Measurements from ENCODE around the gene CCDC188. TPM values are rescaled to one million over a fixed set of nuclear protein-coding genes. Genes with fewer than 3 reads are reported as not detected.

Gene CCDC188
- total RNA-seq, 1 experiment from 2014 or later = not detected

DNA sequence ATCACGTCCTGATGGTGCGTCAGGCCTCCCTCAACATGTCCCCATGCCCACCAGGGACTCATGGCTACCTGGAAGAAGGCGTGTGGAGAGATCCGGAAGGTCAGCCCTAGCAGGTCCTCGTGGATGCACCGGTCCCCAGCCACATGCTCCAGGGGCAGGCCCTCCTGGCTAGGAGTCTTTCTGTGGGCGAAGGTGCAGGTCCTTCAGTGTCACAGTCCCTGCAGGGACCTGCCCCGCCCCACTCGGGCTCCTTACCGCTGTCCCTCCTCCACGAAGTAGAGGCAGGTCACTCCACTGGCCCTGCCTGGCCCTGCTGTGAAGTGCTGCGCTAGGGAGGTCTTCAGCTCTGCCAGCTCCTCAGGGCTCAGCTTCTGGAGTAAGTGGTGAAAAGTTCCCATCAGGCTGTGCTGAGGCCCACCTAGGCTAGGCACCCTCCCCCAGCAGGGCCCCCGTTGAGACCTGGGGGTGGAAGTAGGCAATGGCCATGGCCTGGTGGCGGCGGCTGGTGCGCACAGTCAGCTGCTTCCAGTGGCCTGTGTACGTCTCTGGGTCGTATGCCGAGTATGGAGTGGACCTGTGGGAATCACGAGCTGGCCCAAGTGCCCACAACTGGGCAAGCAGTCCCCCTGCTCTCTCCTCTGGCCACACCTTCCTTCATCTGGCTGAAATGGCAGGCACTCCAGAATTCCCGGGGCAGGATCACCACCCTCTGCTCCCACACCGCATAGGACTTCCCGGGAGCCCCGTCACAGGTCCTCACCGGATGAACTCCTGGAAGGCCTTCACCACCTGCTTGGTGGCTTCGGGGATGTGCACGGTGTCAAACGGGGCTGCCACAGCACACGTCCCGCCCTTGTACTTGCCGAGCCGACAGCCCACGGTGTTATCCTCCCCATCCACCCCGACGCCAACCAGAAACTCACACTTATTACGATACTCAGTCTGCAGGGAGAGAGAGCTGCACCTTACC is 36.1 kb downstream of the CCDC188 start:
- no peak for TF ChIP-seq CTCF (conservative IDR thresholded peaks at IDR 0.05; ENCODE audit: low read depth, low read length)
- POLR2A ChIA-PET (ENCODE audit: low non-redundant PET) = no interaction called here
- intact Hi-C loops (cut with micrococcal nuclease; ENCODE audit: unreplicated experiment) = no loop called here
- no peak for DNase-seq (ENCODE audit: low spot score)
- CTCF ChIA-PET = no interaction called here
- no peaks in the 10 kb centered on the region for H3K9me3 ChIP-seq (ENCODE audit: low read depth, low read length, poor library complexity, severe bottlenecking)
- H3K4me1 ChIP-seq (ENCODE audit: insufficient read depth, low read length, poor library complexity, severe bottlenecking) = peaks cover 19% of the 10 kb centered on the region
- peak overlapping the region; percentile 95 for H3K4me3 ChIP-seq (ENCODE audit: low read depth, low read length, poor library complexity, severe bottlenecking)
- H3K36me3 ChIP-seq (ENCODE audit: insufficient read depth, low read length, poor library complexity, severe bottlenecking) = peaks cover 66% of the 10 kb centered on the region
- H3K27me3 ChIP-seq (replicated peaks; ENCODE audit: insufficient read depth, low read depth, low read length, poor library complexity) = no peaks in the 10 kb centered on the region
- H3K27ac ChIP-seq (ENCODE audit: low read depth, low read length, poor library complexity, severe bottlenecking) = no peak overlapping the region
- no TSS peak for BruUV-seq (replicated peaks)

DNA sequence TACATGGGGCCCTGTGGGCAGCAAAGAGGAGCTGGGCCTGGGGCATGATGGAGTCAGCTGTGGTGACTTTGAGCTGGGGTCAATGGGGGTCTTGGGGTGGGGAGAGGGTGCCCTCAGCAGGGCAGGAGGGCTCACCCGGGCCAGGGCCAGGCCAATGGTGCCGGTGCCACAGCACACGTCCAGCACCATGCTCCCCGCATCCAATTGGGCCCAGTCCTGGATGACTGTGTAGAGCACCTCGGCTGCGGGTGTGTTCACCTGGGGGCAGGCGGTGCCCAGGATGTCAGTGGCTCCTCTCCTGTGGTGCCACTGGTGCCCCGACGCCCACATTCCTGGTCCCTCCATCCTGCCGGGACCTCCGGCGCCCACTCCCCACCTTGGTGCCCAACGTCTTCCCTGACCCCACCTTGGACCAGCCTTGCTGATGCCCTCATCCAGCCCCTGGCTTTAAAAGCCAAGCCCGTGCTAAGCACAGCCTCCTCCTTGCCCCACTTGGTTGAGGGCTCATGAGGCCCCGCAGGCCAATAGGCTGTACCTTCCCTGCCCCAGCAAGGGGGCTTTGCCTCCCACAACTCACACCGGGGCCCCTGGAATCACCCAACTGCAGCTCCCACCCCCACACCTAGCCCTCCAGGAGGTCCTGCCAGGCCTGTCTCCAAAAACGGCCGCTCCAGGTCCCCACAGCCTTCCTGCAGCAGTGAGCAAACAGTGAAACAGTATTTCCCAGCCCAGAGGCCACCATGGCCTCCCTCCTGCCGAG is 37.1 kb downstream of the CCDC188 start:
- no peak overlapping the region for H3K27ac ChIP-seq (ENCODE audit: low read depth, low read length, poor library complexity, severe bottlenecking)
- no peak overlapping the region for H3K4me3 ChIP-seq (ENCODE audit: low read depth, low read length, poor library complexity, severe bottlenecking)
- no peak for DNase-seq (ENCODE audit: low spot score)
- H3K36me3 ChIP-seq (ENCODE audit: insufficient read depth, low read length, poor library complexity, severe bottlenecking) = peaks cover 66% of the 10 kb centered on the region
- TF ChIP-seq CTCF (conservative IDR thresholded peaks at IDR 0.05; ENCODE audit: low read depth, low read length) (no peak), EZH2 (IDR thresholded peaks at IDR 0.05; ENCODE audit: borderline replicate concordance, low read depth, low read length, poor library complexity, severe bottlenecking) (no peak)
- CTCF ChIA-PET = no interaction called here
- POLR2A ChIA-PET (ENCODE audit: low non-redundant PET) = no interaction called here
- H3K27me3 ChIP-seq (replicated peaks; ENCODE audit: insufficient read depth, low read depth, low read length, poor library complexity) = no peaks in the 10 kb centered on the region
- no peaks in the 10 kb centered on the region for H3K9me3 ChIP-seq (ENCODE audit: low read depth, low read length, poor library complexity, severe bottlenecking)
- BruUV-seq (replicated peaks) = no TSS peak
- H3K4me1 ChIP-seq (ENCODE audit: insufficient read depth, low read length, poor library complexity, severe bottlenecking) = peaks cover 13% of the 10 kb centered on the region
- intact Hi-C loops (cut with micrococcal nuclease; ENCODE audit: unreplicated experiment) = no loop called here

DNA sequence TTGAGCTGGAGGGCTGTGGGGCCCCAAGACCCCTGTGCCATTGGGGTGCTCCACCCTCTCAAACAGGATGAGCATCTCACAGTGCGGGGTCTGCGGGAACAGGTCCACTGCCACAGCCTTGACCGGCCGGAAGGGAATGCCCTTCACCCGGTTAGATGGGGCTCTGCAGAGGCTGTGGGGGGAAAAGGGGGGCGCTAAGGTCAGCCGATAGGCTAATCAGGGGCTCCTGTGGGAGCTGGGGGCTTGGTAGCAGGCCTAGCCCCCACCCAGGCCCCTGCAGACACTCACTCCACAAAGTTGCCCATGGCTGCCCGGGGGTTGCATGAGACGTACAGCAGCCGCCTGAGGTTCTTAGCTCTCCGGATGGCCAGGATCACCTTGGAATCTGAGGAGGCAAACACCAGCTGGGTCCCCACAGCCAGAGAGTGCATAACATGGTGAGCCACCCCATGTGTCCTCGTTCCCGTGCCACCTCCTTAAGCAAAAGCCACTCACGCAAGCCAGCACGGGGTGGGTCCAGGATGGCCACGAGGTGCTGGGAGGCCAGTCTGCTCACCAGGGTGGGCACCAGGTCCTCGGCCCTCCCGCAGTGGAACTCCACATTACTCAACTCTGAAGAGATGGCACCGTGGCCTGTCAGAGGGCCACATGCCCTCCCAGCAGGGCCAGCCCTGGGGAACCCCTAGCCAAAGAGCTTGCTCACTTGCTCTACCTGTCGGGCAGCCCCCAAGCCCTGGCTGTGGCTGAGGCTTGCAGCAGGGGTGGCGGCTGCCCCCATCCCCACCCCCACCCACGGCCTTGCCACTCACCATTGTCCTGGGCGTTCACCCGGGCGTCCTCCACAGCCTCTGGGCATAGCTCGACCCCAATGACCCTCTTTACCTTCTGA is 38.0 kb downstream of the CCDC188 start:
- ChIA-PET POLR2A (ENCODE audit: low non-redundant PET) (no interaction called here), CTCF (no interaction called here)
- intact Hi-C loops (cut with micrococcal nuclease; ENCODE audit: unreplicated experiment) = no loop called here
- Histone ChIP-seq H3K4me1 (ENCODE audit: insufficient read depth, low read length, poor library complexity, severe bottlenecking) (peaks cover 8% of the 10 kb centered on the region), H3K27ac (ENCODE audit: low read depth, low read length, poor library complexity, severe bottlenecking) (no peak overlapping the region), H3K27me3 (replicated peaks; ENCODE audit: insufficient read depth, low read depth, low read length, poor library complexity) (no peaks in the 10 kb centered on the region), H3K36me3 (ENCODE audit: insufficient read depth, low read length, poor library complexity, severe bottlenecking) (peaks cover 70% of the 10 kb centered on the region), H3K9me3 (ENCODE audit: low read depth, low read length, poor library complexity, severe bottlenecking) (no peaks in the 10 kb centered on the region), H3K4me3 (ENCODE audit: low read depth, low read length, poor library complexity, severe bottlenecking) (no peak overlapping the region)
- BruUV-seq (replicated peaks) = no TSS peak
- TF ChIP-seq CTCF (conservative IDR thresholded peaks at IDR 0.05; ENCODE audit: low read depth, low read length) (no peak), EZH2 (IDR thresholded peaks at IDR 0.05; ENCODE audit: borderline replicate concordance, low read depth, low read length, poor library complexity, severe bottlenecking) (no peak)
- no peak for DNase-seq (ENCODE audit: low spot score)

Data from A673 (cell line).